ENCODE measurements around the gene FBXO7. TPM values are rescaled to one million over a fixed set of nuclear protein-coding genes. Genes with fewer than 3 reads are reported as not detected.

Gene FBXO7
- total RNA-seq, 1 experiment from 2014 or later: 47.8 TPM

DNA sequence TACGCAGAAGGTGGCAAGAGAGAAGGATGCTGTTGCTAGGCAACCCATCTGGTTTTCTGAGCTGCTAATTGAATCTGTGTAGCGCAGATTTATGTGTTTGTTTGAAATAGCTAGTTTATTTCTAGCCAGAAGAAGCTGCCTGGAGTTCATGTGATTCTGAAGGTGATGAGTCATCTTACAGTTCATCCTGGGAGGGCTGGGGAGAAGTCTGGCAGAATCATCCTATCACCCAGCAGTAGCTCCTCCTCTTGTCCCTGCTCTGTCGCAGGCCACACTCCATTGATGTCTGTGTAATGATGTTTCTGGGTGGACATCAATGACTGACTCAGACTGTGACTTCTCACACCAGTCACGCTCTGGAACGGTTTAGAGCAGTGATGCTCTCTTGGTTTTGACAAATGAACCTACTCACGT lies 4.8 kb upstream of the FBXO7 start:
- Histone ChIP-seq H3K79me2 (ENCODE audit: insufficient read depth, low read length) (no peaks in the 10 kb centered on the region), H2BK15ac (ENCODE audit: low read depth, low read length) (no peak overlapping the region), H4K91ac (ENCODE audit: insufficient read length, low read depth, low read length) (no peak overlapping the region), H3K27ac (ENCODE audit: insufficient read length, low read depth, low read length) (no peak overlapping the region), H3K9ac (ENCODE audit: extremely low read depth, insufficient read length, low read length) (no peak overlapping the region), H3K4ac (ENCODE audit: low read depth, low read length) (no peak overlapping the region), H2BK20ac (ENCODE audit: low read depth, low read length, poor library complexity, severe bottlenecking) (no peak overlapping the region), H4K20me1 (ENCODE audit: control insufficient read depth, insufficient read depth, insufficient read length) (no peaks in the 10 kb centered on the region), H4K5ac (ENCODE audit: insufficient read length, low read depth, low read length) (no peak overlapping the region), H3K23ac (ENCODE audit: insufficient read length, low read depth, low read length) (no peak overlapping the region), H3K23me2 (ENCODE audit: insufficient read length, low read depth, low read length, poor library complexity, severe bottlenecking) (no peaks in the 10 kb centered on the region), H3K4me2 (ENCODE audit: insufficient read depth, insufficient read length, low read length) (no peak overlapping the region), H3K14ac (ENCODE audit: insufficient read depth, low read length) (no peak overlapping the region), H2AK5ac (ENCODE audit: insufficient read length, low read length) (no peak overlapping the region), H2AFZ (ENCODE audit: low read length) (no peak overlapping the region), H3K27me3 (ENCODE audit: insufficient read depth, low read length) (no peaks in the 10 kb centered on the region; the same call in 1 of the 2 replicates), H3K18ac (ENCODE audit: insufficient read length, low read depth, low read length) (no peak overlapping the region), H2BK5ac (ENCODE audit: insufficient read length, low read length) (no peak overlapping the region), H3T11ph (ENCODE audit: low read length) (no peak overlapping the region), H3K9me3 (ENCODE audit: control insufficient read depth, low read depth, low read length) (no peaks in the 10 kb centered on the region), H4K8ac (replicated peaks; ENCODE audit: insufficient read length, low read depth, low read length) (no peak overlapping the region), H3K56ac (ENCODE audit: insufficient read length, low read depth, low read length) (no peak overlapping the region), H3K4me1 (ENCODE audit: insufficient read depth, low read length) (peaks cover 3% of the 10 kb centered on the region; the same call in 1 of the 2 replicates), H3K79me1 (ENCODE audit: insufficient read depth, low read depth, low read length, poor library complexity, severe bottlenecking) (no peaks in the 10 kb centered on the region), H2BK12ac (ENCODE audit: insufficient read length, low read depth, low read length) (no peak overlapping the region), H2BK120ac (ENCODE audit: low read depth, low read length, poor library complexity, severe bottlenecking) (no peak overlapping the region)
- Mint-ChIP-seq H3K9me3 (no peaks in the 10 kb centered on the region), H3K27ac (no peak overlapping the region), H3K36me3 (ENCODE audit: insufficient read depth in 1 of 3, low read depth in 3 of 3) (no peaks in the 10 kb centered on the region), H3K27me3 (ENCODE audit: low read depth) (peaks cover 67% of the 10 kb centered on the region), H3K4me1 (peaks cover 0 to 6% of the 10 kb centered on the region in 2 experiments; a peak in 2 of 4 replicates), H3K4me3 (no peak overlapping the region)
- WGBS (ENCODE audit: extremely low coverage, insufficient read length, low lambda C conversion rate): no CpG with 5 or more reads among the region's 6 CpGs
- DNase-seq: no peak
- no peak for TF ChIP-seq CTCF (conservative IDR thresholded peaks at IDR 0.05)

Data from H9 (cell line).